ENCODE measurements around the gene CSDE1.

The CSDE1 gene

GRCh38 chr1:114668373-114668772 is 89.4 kb downstream of the CSDE1 start:
- peak overlapping the region; percentile 82 for H3K27ac ChIP-seq (ENCODE audit: poor library complexity, severe bottlenecking)
- H3K36me3 ChIP-seq (ENCODE audit: low read depth): no peaks in the 10 kb centered on the region
- H3K4me3 ChIP-seq (ENCODE audit: severe bottlenecking): no peak overlapping the region
- H3K9me3 ChIP-seq (ENCODE audit: severe bottlenecking): no peaks in the 10 kb centered on the region
- ATAC-seq (ENCODE audit: low read depth): no peak
- peaks cover 9% of the 10 kb centered on the region for H3K4me1 ChIP-seq (ENCODE audit: insufficient read depth, poor library complexity, severe bottlenecking)
- TF ChIP-seq CTCF (IDR thresholded peaks at IDR 0.05; ENCODE audit: poor library complexity, severe bottlenecking): no peak
- no peak for DNase-seq (ENCODE audit: low spot score)
- H3K27me3 ChIP-seq (ENCODE audit: insufficient read depth, poor library complexity, severe bottlenecking): no peaks in the 10 kb centered on the region

- H3K4me3 ChIP-seq (ENCODE audit: severe bottlenecking): no peak overlapping the region
These were observed 90.8 kb downstream of the CSDE1 start for GRCh38 chr1:114666954-114667353.

More at GRCh38 chr1:114666954-114667353, 90.8 kb downstream of the CSDE1 start:
- no peak overlapping the region for H3K27ac ChIP-seq (ENCODE audit: poor library complexity, severe bottlenecking)
- no peak for TF ChIP-seq CTCF (IDR thresholded peaks at IDR 0.05; ENCODE audit: poor library complexity, severe bottlenecking)
- no peak for DNase-seq (ENCODE audit: low spot score)
- H3K36me3 ChIP-seq (ENCODE audit: low read depth): no peaks in the 10 kb centered on the region
- H3K4me1 ChIP-seq (ENCODE audit: insufficient read depth, poor library complexity, severe bottlenecking): peaks cover 9% of the 10 kb centered on the region
- ATAC-seq (ENCODE audit: low read depth): no peak
- no peaks in the 10 kb centered on the region for H3K27me3 ChIP-seq (ENCODE audit: insufficient read depth, poor library complexity, severe bottlenecking)
- H3K9me3 ChIP-seq (ENCODE audit: severe bottlenecking): no peaks in the 10 kb centered on the region

All from RWPE2 (cell line).